Measurements from ENCODE around the gene SEMA6D. TPM values are rescaled to one million over a fixed set of nuclear protein-coding genes. Genes with fewer than 3 reads are reported as not detected.
A peak's percentile ranks its signal among the peaks of the same experiment; 100 is the strongest.

Gene SEMA6D, protein sequence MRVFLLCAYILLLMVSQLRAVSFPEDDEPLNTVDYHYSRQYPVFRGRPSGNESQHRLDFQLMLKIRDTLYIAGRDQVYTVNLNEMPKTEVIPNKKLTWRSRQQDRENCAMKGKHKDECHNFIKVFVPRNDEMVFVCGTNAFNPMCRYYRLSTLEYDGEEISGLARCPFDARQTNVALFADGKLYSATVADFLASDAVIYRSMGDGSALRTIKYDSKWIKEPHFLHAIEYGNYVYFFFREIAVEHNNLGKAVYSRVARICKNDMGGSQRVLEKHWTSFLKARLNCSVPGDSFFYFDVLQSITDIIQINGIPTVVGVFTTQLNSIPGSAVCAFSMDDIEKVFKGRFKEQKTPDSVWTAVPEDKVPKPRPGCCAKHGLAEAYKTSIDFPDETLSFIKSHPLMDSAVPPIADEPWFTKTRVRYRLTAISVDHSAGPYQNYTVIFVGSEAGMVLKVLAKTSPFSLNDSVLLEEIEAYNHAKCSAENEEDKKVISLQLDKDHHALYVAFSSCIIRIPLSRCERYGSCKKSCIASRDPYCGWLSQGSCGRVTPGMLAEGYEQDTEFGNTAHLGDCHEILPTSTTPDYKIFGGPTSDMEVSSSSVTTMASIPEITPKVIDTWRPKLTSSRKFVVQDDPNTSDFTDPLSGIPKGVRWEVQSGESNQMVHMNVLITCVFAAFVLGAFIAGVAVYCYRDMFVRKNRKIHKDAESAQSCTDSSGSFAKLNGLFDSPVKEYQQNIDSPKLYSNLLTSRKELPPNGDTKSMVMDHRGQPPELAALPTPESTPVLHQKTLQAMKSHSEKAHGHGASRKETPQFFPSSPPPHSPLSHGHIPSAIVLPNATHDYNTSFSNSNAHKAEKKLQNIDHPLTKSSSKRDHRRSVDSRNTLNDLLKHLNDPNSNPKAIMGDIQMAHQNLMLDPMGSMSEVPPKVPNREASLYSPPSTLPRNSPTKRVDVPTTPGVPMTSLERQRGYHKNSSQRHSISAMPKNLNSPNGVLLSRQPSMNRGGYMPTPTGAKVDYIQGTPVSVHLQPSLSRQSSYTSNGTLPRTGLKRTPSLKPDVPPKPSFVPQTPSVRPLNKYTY
- total RNA-seq, result 100 to 1,000 TPM in 2 of 4 donors, 10 to 100 TPM in 2; 12.4 to 120 (median 105) TPM

DNA sequence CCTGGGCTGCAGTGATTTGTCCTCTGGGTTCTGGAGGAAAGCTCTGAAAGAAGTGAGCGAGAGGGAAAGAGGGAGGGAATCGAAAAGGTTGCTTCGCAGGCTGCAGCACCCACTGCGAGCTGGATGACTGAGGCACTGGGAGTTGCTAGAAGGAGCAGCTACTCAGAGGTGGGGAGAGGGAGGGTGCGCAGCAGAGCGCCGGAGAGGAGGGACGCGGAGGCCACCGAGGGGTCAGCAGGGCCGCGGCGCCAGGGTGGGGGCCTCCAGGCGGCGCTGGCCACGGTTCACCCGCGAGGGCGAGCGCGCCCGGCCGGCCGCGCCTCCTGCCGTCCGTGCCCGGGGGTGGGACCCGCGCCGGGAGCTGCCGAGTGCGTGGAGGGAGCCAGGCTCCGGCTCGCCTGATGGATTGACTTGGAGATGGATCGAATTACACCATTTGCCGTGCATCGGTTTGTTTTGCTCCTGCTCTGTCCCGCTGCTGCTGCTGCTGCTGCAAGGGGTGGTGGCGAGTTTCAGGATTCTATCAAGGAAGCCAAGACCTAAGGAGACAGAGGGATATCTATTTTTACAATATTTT is at the start of gene SEMA6D:
TSS of gene SEMA6D (plus strand) at position 470 of the 577 bp plus-strand sequence. CDS start 42,294 bp downstream, outside the sequence.
- DNase-seq, result peak in 2 of 3 donors; percentile 79 to 88
- no peaks in the 10 kb centered on the region for H3K27me3 ChIP-seq
- TF ChIP-seq, protein P1, sequence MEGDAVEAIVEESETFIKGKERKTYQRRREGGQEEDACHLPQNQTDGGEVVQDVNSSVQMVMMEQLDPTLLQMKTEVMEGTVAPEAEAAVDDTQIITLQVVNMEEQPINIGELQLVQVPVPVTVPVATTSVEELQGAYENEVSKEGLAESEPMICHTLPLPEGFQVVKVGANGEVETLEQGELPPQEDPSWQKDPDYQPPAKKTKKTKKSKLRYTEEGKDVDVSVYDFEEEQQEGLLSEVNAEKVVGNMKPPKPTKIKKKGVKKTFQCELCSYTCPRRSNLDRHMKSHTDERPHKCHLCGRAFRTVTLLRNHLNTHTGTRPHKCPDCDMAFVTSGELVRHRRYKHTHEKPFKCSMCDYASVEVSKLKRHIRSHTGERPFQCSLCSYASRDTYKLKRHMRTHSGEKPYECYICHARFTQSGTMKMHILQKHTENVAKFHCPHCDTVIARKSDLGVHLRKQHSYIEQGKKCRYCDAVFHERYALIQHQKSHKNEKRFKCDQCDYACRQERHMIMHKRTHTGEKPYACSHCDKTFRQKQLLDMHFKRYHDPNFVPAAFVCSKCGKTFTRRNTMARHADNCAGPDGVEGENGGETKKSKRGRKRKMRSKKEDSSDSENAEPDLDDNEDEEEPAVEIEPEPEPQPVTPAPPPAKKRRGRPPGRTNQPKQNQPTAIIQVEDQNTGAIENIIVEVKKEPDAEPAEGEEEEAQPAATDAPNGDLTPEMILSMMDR (IDR thresholded peaks at IDR 0.05), result peak in 4 of 6 experiments; percentile 22 to 76 (median 71)
- TF ChIP-seq POLR2A (IDR thresholded peaks at IDR 0.05), result peak; percentile 42 to 51
- H3K9me3 ChIP-seq, result no peaks in the 10 kb centered on the region
- H3K36me3 ChIP-seq, result no peaks in the 10 kb centered on the region
- H3K27ac ChIP-seq, result peak within 1 kb of the TSS; percentile 65 to 93 (median 84)
- peak within 1 kb of the TSS; percentile 41 to 98 (median 74) for H3K4me3 ChIP-seq
- H3K4me1 ChIP-seq, result peaks cover 0 to 13% (median 0%) of the 10 kb centered on the region in 4 donors

DNA sequence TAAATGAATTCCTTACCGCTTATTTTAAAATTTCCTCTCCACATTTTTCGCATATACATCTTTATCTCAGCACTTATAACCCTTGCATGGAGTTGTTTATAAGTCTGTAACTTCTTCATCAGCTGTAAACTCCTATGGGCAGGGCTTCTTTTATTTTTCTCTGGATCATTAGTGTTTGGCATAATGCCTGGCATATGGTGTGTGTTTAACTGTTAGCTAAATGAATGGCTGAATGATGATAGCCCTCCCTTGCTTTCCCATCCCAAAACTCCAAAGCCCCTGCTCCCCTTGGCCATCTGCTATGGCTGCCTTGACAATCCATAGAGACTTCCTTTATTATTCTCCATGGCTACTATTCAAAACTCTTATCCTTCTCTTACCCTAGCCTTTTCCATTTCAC is 48.1 kb upstream of the SEMA6D start:
- no peak overlapping the region for H3K27ac ChIP-seq

DNA sequence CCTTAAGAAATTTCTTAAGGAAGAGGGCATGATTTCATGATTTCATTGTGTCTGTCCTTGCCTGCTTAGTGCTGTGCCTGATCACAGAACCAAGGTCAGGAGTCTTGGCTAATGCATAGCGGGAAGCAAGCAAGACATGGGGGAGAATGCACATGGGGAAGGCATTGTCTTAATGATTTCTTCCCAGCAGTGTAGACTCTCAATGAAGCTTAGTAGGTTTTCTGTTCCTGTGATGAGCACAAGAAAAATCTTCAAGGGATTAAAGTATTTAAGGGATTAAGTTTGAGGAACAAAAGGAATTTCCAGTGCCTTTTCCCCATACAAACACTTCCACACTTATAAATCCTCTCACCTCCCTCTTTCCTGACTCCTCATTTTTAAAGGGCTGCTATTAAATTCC is 46.9 kb upstream of the SEMA6D start:
- Histone ChIP-seq H3K9me3 (no peaks in the 10 kb centered on the region), H3K4me1 (no peaks in the 10 kb centered on the region), H3K36me3 (no peaks in the 10 kb centered on the region), H3K27ac (no peak overlapping the region), H3K27me3 (no peaks in the 10 kb centered on the region), H3K4me3 (no peak overlapping the region)
- no peak for TF ChIP-seq POLR2A (IDR thresholded peaks at IDR 0.05)
- TF ChIP-seq, protein P1 (IDR thresholded peaks at IDR 0.05), result no peak
- no peak for DNase-seq

More for the DNA sequence above, 48.1 kb upstream of the SEMA6D start:
- no peaks in the 10 kb centered on the region for H3K27me3 ChIP-seq
- H3K4me1 ChIP-seq, result no peaks in the 10 kb centered on the region
- H3K9me3 ChIP-seq, result no peaks in the 10 kb centered on the region
- DNase-seq, result no peak
- no peak overlapping the region for H3K4me3 ChIP-seq
- no peak for TF ChIP-seq POLR2A (IDR thresholded peaks at IDR 0.05)
- TF ChIP-seq, protein P1 (IDR thresholded peaks at IDR 0.05), result no peak
- H3K36me3 ChIP-seq, result no peaks in the 10 kb centered on the region

DNA sequence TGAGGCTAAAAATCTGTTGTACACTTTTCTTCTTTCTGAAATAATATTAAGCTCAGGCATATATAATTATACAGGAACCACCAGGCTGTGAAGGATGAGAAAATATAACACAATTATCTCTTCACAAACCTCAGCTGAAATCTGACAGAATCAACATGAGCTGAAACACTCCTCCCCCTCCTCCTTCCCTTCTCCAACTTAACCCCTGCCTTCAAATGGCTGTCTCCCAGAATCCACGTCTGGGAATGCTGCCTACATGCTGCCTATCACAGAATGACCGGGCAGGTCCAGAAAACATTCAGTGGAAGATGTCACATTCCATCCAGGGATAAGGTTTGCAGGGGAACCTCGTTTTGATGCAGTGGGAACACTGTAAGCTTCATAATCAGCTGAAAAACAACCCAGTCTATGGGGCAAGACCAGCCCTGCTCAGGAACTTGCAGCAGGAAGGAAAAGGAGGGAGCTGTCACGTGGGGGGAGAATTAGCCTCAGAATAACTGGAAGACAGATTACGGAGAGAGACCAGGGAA is 44.0 kb upstream of the SEMA6D start:
- H3K36me3 ChIP-seq, result no peaks in the 10 kb centered on the region
- no peak for TF ChIP-seq POLR2A (IDR thresholded peaks at IDR 0.05)
- TF ChIP-seq, protein P1 (IDR thresholded peaks at IDR 0.05), result no peak
- DNase-seq, result no peak

More for the DNA sequence above, 44.0 kb upstream of the SEMA6D start:
- Histone ChIP-seq H3K4me1 (no peaks in the 10 kb centered on the region), H3K4me3 (no peak overlapping the region), H3K27me3 (no peaks in the 10 kb centered on the region), H3K27ac (no peak overlapping the region), H3K9me3 (no peaks in the 10 kb centered on the region)

All from Peyer's patch (tissue), 4 donors.